Head of caudate nucleus (tissue), 42 donors: ENCODE results near the gene CLEC2L.
A peak's percentile ranks its signal among the peaks of the same experiment; 100 is the strongest.
"Not testable (repeated sequence)": the region's sequence is repeated elsewhere in the genome, so short reads cannot be mapped to it uniquely, and the experiment has no call there.

Experiments used
- DNase-seq, 42 donors: peaks; one replicate each; pipeline versions ENCODE4 v3.0.0 to v3.0.0-alpha.2; 2020 to 2021; ENCODE audit warnings: mixed read lengths in 7 of 42
- intact Hi-C: fragments of 100-400 bp; cut with DNase I; formaldehyde crosslinking; loops from one replicate; pipeline ENCODE4 v1.15.0; 2022

Gene CLEC2L

GRCh38 chr7:139543801-139544603 lies 20.5 kb downstream of the CLEC2L start:
- intact Hi-C loops: no loop called here
- DNase-seq: peak in 1 of 42 donors; percentile 15

DNA sequence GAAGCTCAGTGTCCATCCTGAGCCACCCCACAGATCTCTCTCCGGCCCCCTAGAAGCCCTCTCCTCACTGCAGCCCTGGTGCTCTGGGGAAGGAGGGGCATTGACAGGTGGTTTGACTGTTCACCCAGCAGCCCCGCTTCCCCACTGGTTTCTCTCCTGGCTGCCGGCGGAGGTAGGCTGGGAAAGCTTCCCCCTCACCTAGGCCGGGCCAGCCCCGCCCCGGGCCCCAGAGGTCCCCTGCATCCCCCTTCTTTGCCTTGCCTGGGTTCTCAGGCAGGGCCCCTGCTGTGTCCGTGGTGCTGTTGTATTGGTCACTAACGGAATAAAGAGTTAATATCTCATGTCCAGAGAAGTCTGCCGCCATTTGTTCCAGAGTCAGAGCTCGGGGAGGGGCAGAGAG lies 21.2 kb downstream of the CLEC2L start:
- intact Hi-C loops: no loop called here
- DNase-seq: no peak

GRCh38 chr7:139548302-139549028 lies 25.0 kb downstream of the CLEC2L start:
- no peak for DNase-seq
- intact Hi-C loops: no loop called here

- intact Hi-C loops, DNase-seq: not testable (repeated sequence)
These were observed 30.7 kb downstream of the CLEC2L start for GRCh38 chr7:139553991-139554700.

GRCh38 chr7:139557857-139558581 lies 34.5 kb downstream of the CLEC2L start:
- intact Hi-C loops: no loop called here
- no peak for DNase-seq

DNA sequence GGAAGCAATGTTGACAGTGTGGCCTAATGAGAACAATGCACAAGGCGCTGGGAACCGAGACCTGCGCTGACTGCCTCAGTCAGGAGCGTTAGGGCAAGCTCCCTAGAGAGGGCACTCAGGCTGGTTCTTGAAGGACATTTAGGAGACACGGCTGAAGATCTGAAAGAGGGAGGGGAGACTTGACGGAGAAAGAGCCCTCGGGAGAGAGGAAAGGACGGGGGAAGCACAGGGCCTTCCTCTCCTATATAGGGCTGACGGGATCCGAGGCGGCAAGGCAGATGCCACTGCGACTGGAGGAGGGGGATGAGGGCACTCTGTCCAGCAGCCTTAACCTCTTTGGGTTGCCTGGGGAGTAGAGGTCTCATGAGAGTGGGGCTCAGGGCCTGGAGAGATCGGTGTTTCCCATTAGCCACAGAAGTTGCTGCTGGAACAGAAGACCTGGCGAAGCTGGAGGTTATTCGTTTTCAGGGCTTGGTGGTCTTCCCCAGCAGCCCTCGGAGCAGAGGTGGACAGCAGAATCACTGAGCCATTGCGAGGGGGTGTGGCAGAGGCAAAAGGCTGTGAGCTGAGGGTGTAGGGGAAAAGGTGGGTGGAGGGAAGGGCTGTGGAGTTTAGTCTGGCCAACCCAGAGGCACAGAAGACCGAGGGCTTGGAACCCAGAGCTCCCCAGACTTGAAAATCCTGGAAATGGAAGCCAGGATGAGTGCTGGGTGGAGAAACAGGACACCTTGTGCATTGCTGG lies 36.0 kb downstream of the CLEC2L start:
- DNase-seq: peak in 1 of 42 donors; percentile 31
- intact Hi-C loops: no loop called here

DNA sequence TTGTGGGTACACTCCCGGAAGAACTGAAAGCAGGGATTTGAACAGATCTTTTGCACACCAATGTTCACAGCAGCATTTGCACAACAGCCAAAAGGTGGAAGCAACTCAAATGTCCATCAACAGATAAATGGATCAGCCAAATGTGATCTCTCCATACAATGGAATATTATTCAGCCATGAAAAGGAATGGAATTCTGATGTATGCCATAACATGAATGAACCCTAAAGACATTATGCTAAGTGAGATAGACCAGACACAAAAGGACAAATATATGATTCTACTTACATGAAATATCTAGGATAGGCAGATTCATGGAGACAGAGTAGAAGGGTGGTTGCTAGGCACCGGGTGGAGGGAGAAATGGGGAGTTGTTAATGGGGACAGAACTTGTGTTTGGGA lies 36.7 kb downstream of the CLEC2L start:
- intact Hi-C loops: no loop called here
- no peak for DNase-seq

- peak in 1 of 42 donors; percentile 35 for DNase-seq
- intact Hi-C loops: no loop called here
These were observed 37.2 kb downstream of the CLEC2L start for GRCh38 chr7:139560678-139561077.

GRCh38 chr7:139562491-139562890 lies 39.0 kb downstream of the CLEC2L start:
- intact Hi-C loops: no loop called here
- peak in 1 of 42 donors; percentile 32 for DNase-seq

DNA sequence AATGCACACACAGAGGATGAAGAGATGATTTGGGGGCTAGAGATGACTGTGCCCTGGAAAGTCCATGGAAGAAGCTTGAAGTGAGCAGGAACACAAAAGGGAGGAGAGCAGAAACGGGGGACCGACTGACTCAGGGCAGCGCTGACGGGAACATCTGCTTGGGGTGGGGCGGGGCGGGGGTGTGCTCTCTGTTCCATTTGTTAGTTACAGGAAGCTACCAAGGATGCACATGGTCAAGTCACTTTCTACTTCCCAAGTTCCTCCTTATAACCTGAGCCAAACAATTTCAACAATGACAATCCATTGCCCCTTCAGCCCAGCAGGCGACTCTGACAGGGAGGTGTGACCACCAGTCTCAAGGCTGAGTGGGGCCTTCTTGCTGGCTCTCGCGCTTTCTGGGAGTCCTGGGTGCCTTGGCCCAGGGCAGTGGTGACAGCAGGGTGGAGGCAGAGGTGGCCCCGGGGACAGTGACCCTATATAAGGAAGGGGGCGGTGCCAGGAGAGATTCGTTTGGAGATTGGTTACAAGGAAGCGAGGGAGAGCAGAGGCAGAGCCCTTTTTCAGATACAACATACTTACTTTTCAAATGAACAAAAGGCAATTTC lies 39.6 kb downstream of the CLEC2L start:
- DNase-seq: peak in 4 of 42 donors; percentile 6 to 29 (median 24)
- intact Hi-C loops: no loop called here

DNA sequence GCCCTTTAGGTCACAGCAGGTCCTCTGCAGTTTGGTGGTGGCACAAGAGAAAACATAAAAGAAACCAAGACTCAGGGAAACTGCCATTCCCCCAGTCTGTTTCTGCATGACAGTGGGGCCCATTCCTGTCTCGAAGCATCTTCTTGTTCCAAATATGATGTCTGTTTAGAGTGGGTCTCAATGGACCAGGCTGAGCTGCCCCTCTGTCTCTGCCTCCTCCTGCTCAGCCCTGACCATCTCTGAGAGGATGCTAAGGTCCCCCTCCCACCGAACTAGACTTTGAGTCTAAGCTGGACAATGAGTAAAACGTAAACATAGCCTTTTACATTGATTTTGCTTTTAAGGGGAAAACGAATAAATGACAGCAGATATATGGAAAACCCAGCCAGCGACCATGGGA lies 40.4 kb downstream of the CLEC2L start:
- DNase-seq: peak in 2 of 42 donors; percentile 1 to 9
- intact Hi-C loops: no loop called here

GRCh38 chr7:139566075-139566474 lies 42.6 kb downstream of the CLEC2L start:
- DNase-seq: peak in 6 of 42 donors; percentile 0 to 36 (median 12)
- intact Hi-C loops: no loop called here

DNA sequence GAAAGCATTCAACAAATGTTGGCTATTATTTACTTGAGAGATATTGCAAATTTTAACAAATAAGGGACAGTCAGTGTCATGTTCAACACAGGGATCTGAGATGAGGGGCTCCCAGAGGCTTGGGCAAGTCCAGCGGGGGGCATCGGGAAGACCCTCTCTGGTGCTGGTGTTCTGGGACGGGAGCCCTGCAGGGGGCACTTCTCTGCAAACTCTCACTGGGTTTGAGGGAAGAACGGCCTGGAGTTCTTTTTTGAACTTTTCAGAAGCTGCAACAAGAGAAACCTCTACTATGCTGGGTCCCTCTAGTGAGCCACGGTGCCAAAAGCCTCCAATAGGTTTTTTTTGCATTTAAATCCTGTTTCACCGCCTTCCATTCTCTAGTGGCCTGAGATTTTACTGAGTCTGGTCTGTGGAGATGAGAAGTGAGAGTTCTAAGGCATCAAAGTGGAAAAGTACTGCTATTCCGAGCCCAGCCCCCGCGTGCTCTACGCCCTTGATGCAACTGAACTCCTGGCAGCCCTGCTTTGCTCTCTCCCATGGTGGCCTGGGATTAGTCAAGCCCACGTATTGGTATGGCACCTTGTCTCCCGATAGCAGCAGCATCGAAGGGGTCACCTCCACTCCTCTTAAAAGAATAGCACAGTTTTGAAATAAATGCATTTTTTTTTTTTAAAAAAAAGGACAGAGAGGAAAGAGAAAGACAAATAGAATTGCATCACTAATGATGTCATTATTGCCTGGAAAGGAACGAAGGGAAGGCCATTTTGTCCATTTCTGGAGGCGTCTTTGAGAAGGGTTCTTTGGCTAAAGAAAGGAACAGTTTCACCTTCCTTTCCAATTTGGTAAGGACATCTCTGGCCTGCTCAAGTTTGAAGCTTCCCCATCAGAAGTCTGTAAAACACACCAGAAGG lies 43.5 kb downstream of the CLEC2L start:
- peak in 5 of 42 donors; percentile 8 to 30 (median 15) for DNase-seq
- intact Hi-C loops: no loop called here

DNA sequence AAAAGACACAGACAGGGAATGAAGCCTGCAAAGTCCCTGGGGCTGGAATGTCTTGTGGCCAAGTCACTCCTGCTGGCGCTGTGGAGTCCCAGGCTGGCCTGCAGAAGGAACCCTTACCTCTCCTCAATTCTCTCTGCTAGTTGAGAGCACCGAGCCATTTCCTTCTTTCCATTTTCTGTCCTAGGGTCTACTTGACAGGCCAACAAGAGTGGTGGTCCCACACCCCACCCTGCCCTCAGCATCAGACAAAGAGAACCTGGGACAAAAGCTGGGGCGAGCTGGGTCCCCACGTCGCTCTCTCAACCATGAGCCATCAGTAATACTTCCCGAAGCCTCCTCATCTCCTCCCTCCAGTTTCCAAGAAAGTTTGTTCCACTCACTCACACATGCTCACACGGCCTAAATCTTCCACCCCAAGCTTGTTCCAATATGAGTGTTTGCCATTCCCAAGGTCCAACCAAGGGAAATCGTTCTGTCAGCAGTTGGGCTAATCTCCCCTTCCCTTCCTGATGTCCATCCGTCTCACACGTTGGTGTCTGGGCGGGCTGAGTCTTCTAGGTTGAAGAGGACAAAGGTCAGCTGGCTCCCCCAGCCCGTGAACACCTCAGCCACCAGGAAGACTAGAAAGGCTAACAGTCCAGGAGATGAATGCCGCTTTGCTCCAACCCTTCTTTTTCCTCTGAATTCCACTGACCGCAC lies 44.3 kb downstream of the CLEC2L start:
- intact Hi-C loops: no loop called here
- DNase-seq: peak in 4 of 42 donors; percentile 5 to 8 (median 6)

DNA sequence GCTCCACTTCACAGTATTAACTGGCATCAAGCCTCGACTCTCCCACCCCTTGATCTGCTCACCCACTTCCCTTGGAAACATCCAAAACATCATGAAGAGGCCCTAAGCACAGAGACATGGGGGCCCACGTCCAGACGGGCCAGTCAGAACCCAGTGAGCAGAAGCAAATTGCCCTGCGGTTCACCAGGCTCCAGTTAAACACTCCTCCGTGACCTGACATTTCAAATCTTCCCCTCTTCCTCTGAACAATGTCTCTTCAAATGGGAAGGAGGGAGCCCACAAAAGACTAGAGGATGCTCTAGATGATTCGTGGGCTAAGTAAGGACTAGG lies 44.8 kb downstream of the CLEC2L start:
- peak in 2 of 42 donors; percentile 2 to 18 for DNase-seq
- intact Hi-C loops: no loop called here

DNA sequence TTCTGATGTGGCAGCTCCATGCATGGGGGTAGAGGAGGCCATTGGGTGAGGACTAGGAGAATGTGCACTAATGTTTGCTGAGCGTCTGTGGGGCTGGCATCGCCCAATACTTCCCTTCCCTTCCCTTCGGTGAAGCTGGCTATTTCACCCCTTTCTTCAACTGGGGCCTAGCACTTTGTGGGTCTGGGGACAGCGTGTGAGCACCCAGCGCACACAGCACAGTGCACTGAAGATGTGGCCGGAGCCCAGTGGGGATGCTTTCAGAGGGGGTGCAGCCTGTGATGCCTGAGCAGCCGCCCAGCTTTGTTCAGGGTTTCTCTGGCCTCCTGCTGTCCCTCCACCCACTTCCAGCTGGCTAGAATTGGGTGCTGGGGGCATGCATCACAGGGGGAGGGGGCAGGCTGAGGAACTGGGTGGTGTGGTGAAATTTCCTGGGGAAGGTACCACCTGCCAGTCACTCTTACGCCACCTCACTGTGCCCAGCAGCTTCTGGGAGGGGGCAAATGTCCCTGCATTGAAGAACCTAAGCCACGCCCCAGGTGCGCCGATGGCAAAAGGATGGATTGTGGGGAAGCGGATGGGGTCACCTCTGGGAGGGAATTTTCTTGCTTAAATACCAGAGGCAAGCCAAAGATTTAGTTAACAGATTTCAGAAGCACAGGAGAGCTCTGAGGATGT lies 45.5 kb downstream of the CLEC2L start:
- peak in 5 of 42 donors; percentile 5 to 23 (median 13) for DNase-seq
- intact Hi-C loops: no loop called here
